ENCODE data around the gene TPPP2.
"Not testable (repeated sequence)": the region's sequence is repeated elsewhere in the genome, so short reads cannot be mapped to it uniquely, and the experiment has no call there.

Gene TPPP2

DNA sequence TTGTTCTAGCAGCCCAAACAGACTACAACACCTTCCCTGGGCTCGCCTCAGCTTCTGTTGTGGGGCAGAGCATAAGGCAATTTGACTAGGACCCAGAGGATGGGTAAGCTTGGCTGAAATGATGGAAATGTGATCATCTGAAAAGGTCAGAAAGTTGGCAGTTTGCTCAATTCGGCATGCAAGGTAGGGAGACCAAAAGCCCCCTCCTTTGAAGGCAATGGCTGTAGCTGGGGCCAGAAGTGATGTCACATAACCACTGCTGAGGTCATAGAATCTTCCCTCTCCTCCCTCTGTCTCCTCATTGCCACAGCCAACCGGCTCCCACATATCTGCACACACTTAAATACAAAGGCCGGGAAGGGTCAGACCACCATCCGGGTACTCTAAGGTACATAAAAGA lies at the start of gene TPPP2:
TPPP2 (plus strand) TSS at position 301 of the 400 bp plus-strand sequence. CDS start 365 bp downstream, outside the sequence.
- Histone ChIP-seq H3K9me3 (ENCODE audit: control insufficient read depth, insufficient read depth, low read depth, low read length) (no peaks in the 10 kb centered on the region), H3K4me1 (ENCODE audit: control insufficient read depth, insufficient read depth, low read length) (peaks cover 16% of the 10 kb centered on the region), H3K27me3 (ENCODE audit: control insufficient read depth, insufficient read depth, low read length) (peaks cover 3% of the 10 kb centered on the region; the same call in 1 of the 2 replicates), H3K27ac (ENCODE audit: low read depth, low read length) (no peak within 1 kb of the TSS), H3K9ac (ENCODE audit: low read length) (no peak within 1 kb of the TSS), H3K4me3 (ENCODE audit: low read depth, low read length) (no peak within 1 kb of the TSS), H3K36me3 (ENCODE audit: control insufficient read depth, insufficient read depth, low read length) (no peaks in the 10 kb centered on the region)

DNA sequence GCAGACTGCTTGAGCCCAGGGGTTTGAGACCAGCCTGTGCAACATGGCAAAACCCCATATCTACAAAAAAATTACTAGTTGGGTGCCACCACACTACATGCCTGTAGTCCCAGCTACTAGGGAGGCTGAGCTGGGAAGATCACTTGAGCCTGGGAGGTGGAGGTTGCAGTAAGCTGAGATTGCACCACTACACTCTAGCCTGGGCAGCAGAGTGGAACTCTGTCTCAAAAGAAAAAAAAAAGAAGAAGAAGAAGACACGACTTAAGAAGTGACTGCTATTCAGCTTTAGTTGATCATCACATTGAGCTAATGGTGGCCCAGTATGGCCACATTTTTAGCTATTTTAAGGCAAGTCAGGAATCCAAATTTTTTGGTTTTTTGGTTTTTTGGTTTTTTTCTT lies 49.1 kb upstream of the TPPP2 start:
- no peaks in the 10 kb centered on the region for H3K27me3 ChIP-seq (ENCODE audit: control insufficient read depth, insufficient read depth, low read length)
- no peaks in the 10 kb centered on the region for H3K4me1 ChIP-seq (ENCODE audit: control insufficient read depth, insufficient read depth, low read length)
- H3K9me3 ChIP-seq (ENCODE audit: control insufficient read depth, insufficient read depth, low read depth, low read length), result no peaks in the 10 kb centered on the region
- H3K9ac ChIP-seq (ENCODE audit: low read length), result no peak overlapping the region
- no peaks in the 10 kb centered on the region for H3K36me3 ChIP-seq (ENCODE audit: control insufficient read depth, insufficient read depth, low read length)
- no peak overlapping the region for H3K4me3 ChIP-seq (ENCODE audit: low read depth, low read length)
- H3K27ac ChIP-seq (ENCODE audit: low read depth, low read length), result no peak overlapping the region

DNA sequence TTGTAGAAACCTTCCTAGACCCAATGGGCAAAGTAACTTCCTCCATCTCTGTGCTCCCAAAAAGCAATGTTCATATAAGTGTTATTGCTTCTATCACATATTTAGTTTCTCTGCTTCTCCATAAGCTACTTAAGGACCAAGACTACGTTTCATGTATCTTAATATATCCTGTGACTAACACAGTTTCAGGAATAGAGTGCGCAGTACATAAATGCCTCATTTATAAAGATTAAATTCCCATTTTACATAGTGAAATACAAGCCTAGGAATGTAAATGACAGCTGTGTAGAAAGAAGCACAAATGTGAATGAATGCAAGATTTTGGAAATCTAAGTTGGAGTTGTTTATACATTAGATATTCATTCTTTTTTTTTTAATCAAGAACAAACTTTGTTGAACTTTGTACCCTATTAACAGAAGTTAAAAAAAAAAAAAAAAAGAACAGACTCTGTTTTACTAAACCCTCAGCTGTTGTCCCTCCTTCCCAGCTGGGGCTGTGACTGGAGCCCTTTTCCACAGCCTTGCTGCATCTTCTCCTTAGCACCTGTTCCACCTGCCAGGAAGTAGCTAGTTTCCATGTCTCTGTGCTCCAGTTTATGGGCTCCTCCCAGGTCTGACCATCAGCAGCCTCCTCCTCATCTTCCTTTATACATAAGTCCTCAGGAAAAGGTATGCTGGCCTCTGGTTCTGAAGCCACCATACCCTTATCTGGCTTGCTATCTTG lies 47.2 kb upstream of the TPPP2 start:
- Histone ChIP-seq H3K9ac (ENCODE audit: low read length) (no peak overlapping the region), H3K36me3 (ENCODE audit: control insufficient read depth, insufficient read depth, low read length) (no peaks in the 10 kb centered on the region), H3K27me3 (ENCODE audit: control insufficient read depth, insufficient read depth, low read length) (no peaks in the 10 kb centered on the region), H3K4me1 (ENCODE audit: control insufficient read depth, insufficient read depth, low read length) (no peaks in the 10 kb centered on the region), H3K4me3 (ENCODE audit: low read depth, low read length) (no peak overlapping the region), H3K27ac (ENCODE audit: low read depth, low read length) (no peak overlapping the region), H3K9me3 (ENCODE audit: control insufficient read depth, insufficient read depth, low read depth, low read length) (no peaks in the 10 kb centered on the region)

DNA sequence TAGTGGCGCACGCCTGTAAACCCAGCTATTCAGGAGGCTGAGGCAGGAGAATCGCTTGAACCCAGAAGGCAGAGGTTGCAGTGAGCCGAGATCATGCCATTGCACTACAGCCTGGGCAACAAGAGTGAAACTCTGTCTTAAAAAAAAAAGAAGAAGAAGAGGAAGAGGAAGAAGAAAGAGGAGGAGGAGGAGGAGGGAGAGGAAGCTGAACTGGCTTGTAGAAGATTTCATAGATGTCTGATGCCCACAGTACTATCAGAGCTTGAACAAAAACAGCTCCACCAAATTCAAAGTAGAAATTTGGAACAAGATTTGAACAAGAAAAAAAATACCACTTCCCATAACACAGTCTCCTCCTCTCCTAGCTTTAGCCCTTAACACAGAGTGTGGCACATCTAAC lies 44.4 kb upstream of the TPPP2 start:
- H3K27ac ChIP-seq (ENCODE audit: low read depth, low read length); H3K9me3 ChIP-seq (ENCODE audit: control insufficient read depth, insufficient read depth, low read depth, low read length); H3K9ac ChIP-seq (ENCODE audit: low read length); H3K27me3 ChIP-seq (ENCODE audit: control insufficient read depth, insufficient read depth, low read length); H3K4me1 ChIP-seq (ENCODE audit: control insufficient read depth, insufficient read depth, low read length); H3K36me3 ChIP-seq (ENCODE audit: control insufficient read depth, insufficient read depth, low read length); H3K4me3 ChIP-seq (ENCODE audit: low read depth, low read length): not testable (repeated sequence)

DNA sequence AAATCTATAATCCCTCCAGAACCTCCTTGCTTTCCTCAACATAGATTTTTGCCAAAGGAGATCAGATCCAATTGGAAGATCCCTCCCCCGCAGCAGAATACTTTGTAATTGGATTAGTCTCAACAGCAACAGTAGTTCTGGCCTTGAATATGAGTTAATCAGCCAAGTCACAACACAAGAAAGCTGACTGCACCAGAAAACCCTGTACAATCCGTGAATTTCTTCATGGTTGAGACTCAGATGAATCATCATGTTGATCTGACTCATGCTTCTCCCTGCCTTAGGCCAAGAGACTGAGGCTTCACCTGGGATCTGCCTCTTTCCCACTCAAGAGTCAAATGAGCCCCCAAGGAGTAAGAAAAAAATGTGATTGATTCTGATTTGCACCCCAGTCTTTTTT lies 43.2 kb upstream of the TPPP2 start:
- H3K4me3 ChIP-seq (ENCODE audit: low read depth, low read length), result no peak overlapping the region
- no peaks in the 10 kb centered on the region for H3K27me3 ChIP-seq (ENCODE audit: control insufficient read depth, insufficient read depth, low read length)
- H3K36me3 ChIP-seq (ENCODE audit: control insufficient read depth, insufficient read depth, low read length), result peaks cover under 1% of the 10 kb centered on the region
- H3K27ac ChIP-seq (ENCODE audit: low read depth, low read length), result no peak overlapping the region
- no peak overlapping the region for H3K9ac ChIP-seq (ENCODE audit: low read length)
- no peaks in the 10 kb centered on the region for H3K9me3 ChIP-seq (ENCODE audit: control insufficient read depth, insufficient read depth, low read depth, low read length)
- peaks cover 9% of the 10 kb centered on the region for H3K4me1 ChIP-seq (ENCODE audit: control insufficient read depth, insufficient read depth, low read length)

DNA sequence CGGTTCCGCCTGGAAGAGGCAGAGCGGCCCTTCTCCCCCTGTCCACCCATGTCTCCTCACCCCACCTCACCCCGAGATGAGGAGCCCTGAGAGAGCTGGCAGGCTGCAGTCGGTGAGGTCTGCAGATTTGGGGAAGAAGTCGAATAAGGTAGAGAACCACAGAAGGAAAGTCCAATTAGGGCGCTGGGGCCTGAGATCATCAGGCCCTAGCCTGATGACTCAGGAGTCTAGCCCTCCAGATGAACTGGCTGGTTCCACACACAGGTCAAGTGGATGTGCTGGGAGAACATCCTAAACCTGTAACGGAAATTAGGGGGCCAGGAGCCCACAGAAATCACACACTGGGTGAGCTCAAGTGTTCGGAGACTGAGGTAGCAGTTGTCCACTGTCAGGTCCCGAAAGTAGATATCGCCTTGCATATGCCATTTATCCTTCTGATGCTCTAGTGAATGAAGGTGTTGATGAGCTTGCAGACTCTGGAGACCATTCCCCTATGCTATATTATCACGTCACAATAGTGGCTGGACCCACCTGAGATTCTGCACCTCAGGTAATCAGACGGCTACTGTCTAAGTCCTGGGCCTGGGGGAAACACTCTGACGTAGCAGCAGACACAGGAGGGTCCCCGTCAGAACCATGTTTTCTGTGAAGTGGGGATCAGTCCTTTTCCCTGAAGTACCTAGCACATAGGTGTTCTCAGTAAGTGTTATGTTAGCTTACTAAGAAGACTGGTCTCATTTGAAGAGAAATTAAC lies 41.1 kb upstream of the TPPP2 start:
- Histone ChIP-seq H3K4me3 (ENCODE audit: low read depth, low read length) (peak overlapping the region; percentile 53), H3K27me3 (ENCODE audit: control insufficient read depth, insufficient read depth, low read length) (no peaks in the 10 kb centered on the region), H3K36me3 (ENCODE audit: control insufficient read depth, insufficient read depth, low read length) (peaks cover 19% of the 10 kb centered on the region), H3K27ac (ENCODE audit: low read depth, low read length) (no peak overlapping the region), H3K4me1 (ENCODE audit: control insufficient read depth, insufficient read depth, low read length) (peaks cover 9% of the 10 kb centered on the region), H3K9ac (ENCODE audit: low read length) (no peak overlapping the region), H3K9me3 (ENCODE audit: control insufficient read depth, insufficient read depth, low read depth, low read length) (no peaks in the 10 kb centered on the region)

DNA sequence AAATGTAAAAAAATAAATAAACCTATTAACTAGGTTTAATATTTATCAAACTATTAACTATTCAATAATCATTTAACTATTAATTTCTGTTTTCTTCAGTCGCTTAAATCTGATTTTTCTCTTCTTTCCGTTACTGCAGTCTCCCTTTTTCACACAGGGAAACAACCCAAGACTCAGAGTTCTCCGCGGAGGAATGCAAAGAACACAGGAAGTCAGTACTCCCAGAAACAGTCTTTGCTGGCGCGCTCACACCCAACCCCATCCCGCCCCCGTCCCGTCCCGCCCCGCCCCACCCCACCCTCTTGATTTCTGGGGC lies 40.6 kb upstream of the TPPP2 start:
- peaks cover 9% of the 10 kb centered on the region for H3K4me1 ChIP-seq (ENCODE audit: control insufficient read depth, insufficient read depth, low read length)
- no peaks in the 10 kb centered on the region for H3K9me3 ChIP-seq (ENCODE audit: control insufficient read depth, insufficient read depth, low read depth, low read length)
- H3K36me3 ChIP-seq (ENCODE audit: control insufficient read depth, insufficient read depth, low read length), result peaks cover 24% of the 10 kb centered on the region
- peak overlapping the region; percentile 53 for H3K4me3 ChIP-seq (ENCODE audit: low read depth, low read length)
- H3K9ac ChIP-seq (ENCODE audit: low read length), result no peak overlapping the region
- no peak overlapping the region for H3K27ac ChIP-seq (ENCODE audit: low read depth, low read length)
- no peaks in the 10 kb centered on the region for H3K27me3 ChIP-seq (ENCODE audit: control insufficient read depth, insufficient read depth, low read length)

DNA sequence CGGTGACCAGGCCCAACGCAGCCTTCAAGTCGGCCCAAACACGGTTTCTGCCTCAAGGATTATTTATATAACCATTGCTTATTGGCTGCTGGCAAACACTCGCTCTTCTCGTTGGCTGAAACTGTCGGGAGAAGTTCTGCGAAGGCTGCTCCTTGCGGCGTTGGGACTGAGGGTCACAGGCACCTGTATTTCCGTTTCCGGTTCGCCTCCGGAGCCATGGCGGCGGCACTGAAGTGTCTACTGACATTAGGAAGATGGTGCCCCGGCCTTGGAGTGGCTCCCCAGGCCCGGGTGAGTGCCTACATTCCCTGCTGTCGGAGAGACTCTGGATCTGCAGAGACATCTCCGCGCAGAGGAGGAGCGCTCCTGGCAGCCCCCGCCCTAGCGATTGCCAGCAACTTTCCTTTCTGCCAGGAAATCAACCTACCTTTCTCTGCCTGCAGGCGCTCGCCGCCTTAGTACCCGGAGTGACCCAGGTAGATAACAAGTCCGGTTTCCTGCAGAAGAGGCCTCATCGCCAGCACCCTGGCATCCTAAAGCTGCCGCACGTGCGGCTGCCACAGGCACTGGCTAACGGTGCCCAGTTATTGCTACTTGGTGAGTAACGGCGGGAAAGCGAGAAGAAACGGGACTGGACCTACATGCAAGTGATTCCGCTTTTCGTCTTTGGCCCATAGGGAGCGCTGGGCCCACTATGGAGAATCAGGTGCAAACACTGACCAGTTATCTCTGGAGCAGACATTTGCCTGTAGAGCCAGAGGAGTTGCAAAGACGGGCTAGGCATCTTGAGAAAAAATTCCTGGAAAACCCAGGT lies 40.0 kb upstream of the TPPP2 start, which contains the start of gene METTL17:
METTL17 (plus strand) TSS at position 194 of the 814 bp plus-strand sequence; CDS start at position 217, 23 bp downstream.
- Histone ChIP-seq H3K27ac (ENCODE audit: low read depth, low read length) (peak within 1 kb of the TSS; percentile 30; the same call in 1 of the 2 replicates), H3K4me3 (ENCODE audit: low read depth, low read length) (peak within 1 kb of the TSS; percentile 90)

DNA sequence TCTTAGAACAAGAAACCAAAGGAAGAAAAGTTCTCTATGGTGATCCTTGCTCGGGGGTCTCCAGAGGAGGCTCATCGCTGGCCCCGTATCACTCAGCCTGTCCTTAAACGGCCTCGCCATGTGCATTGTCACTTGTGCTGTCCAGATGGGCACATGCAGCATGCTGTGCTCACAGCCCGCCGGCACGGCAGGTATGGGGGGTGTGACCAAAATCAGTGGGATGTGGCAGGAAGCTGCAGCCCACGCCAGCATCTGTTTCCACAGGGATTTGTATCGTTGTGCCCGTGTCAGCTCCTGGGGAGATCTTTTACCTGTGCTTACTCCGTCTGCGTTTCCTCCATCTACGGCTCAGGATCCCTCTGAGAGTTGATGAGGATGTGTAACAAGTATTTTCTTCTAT lies 33.5 kb upstream of the TPPP2 start:
- H3K4me1 ChIP-seq (ENCODE audit: control insufficient read depth, insufficient read depth, low read length), result peaks cover 22% of the 10 kb centered on the region
- H3K9me3 ChIP-seq (ENCODE audit: control insufficient read depth, insufficient read depth, low read depth, low read length), result no peaks in the 10 kb centered on the region
- H3K36me3 ChIP-seq (ENCODE audit: control insufficient read depth, insufficient read depth, low read length), result peaks cover 53% of the 10 kb centered on the region
- no peaks in the 10 kb centered on the region for H3K27me3 ChIP-seq (ENCODE audit: control insufficient read depth, insufficient read depth, low read length)
- no peak overlapping the region for H3K27ac ChIP-seq (ENCODE audit: low read depth, low read length)
- no peak overlapping the region for H3K9ac ChIP-seq (ENCODE audit: low read length)
- H3K4me3 ChIP-seq (ENCODE audit: low read depth, low read length), result no peak overlapping the region

More for the DNA sequence above, 40.0 kb upstream of the TPPP2 start, which contains the start of gene METTL17:
- Histone ChIP-seq H3K4me1 (ENCODE audit: control insufficient read depth, insufficient read depth, low read length) (peaks cover 9% of the 10 kb centered on the region), H3K9ac (ENCODE audit: low read length) (peak within 1 kb of the TSS; percentile 87), H3K27me3 (ENCODE audit: control insufficient read depth, insufficient read depth, low read length) (no peaks in the 10 kb centered on the region), H3K36me3 (ENCODE audit: control insufficient read depth, insufficient read depth, low read length) (peaks cover 30% of the 10 kb centered on the region), H3K9me3 (ENCODE audit: control insufficient read depth, insufficient read depth, low read depth, low read length) (no peaks in the 10 kb centered on the region)

DNA sequence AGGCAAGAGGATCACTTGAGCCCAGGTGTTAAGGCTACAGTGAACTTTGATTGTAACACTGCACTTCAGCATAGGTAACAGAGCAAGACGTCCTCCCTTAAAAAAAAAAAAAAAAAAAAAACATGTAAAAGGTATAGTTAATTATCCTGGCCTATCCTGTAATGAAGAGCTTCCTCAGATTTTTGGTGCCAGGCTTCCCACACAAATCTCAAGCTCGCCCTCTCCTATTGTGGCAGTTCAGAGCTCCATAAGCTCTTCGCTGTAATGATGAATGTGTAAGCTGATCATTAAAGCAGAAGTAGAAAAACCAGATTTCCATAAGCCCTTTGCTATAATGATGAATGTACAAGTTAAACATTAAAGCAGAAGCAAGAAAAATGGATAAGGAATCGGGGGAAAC lies 32.9 kb upstream of the TPPP2 start:
- Histone ChIP-seq H3K9me3 (ENCODE audit: control insufficient read depth, insufficient read depth, low read depth, low read length) (no peaks in the 10 kb centered on the region), H3K27ac (ENCODE audit: low read depth, low read length) (no peak overlapping the region), H3K36me3 (ENCODE audit: control insufficient read depth, insufficient read depth, low read length) (peaks cover 49% of the 10 kb centered on the region), H3K4me1 (ENCODE audit: control insufficient read depth, insufficient read depth, low read length) (peaks cover 22% of the 10 kb centered on the region), H3K9ac (ENCODE audit: low read length) (no peak overlapping the region), H3K27me3 (ENCODE audit: control insufficient read depth, insufficient read depth, low read length) (no peaks in the 10 kb centered on the region), H3K4me3 (ENCODE audit: low read depth, low read length) (no peak overlapping the region)

DNA sequence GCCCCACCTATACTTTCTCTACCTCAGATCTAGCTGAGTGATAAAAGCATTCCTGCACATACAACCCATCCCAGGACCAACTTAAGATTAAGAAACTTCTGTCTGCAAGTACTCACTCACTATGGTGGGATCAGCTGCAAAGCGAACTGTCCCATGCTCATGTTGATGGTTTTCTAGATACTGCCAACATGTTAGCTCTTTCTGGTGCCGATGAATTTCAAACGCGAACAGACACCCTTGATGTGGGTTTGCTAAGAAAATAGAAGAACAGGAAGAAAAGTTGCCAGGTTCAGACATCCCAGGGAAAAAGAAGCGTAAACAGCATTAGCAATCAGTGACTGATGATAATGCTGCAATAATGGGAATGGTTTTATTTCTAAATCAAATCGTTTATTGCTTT lies 32.5 kb upstream of the TPPP2 start:
- Histone ChIP-seq H3K9me3 (ENCODE audit: control insufficient read depth, insufficient read depth, low read depth, low read length) (no peaks in the 10 kb centered on the region), H3K27ac (ENCODE audit: low read depth, low read length) (no peak overlapping the region), H3K9ac (ENCODE audit: low read length) (no peak overlapping the region), H3K36me3 (ENCODE audit: control insufficient read depth, insufficient read depth, low read length) (peaks cover 44% of the 10 kb centered on the region), H3K4me1 (ENCODE audit: control insufficient read depth, insufficient read depth, low read length) (peaks cover 22% of the 10 kb centered on the region), H3K4me3 (ENCODE audit: low read depth, low read length) (no peak overlapping the region), H3K27me3 (ENCODE audit: control insufficient read depth, insufficient read depth, low read length) (no peaks in the 10 kb centered on the region)

Data from HUES6 (cell line).